NCI-H1930 (cell line): Measurements from ENCODE around the gene VMP1.

Experiments
- DNase-seq, 2 experiments: peaks; one replicate each; lab custom pipeline; 2025; lab: John Stamatoyannopoulos, UW

The VMP1 gene

DNA sequence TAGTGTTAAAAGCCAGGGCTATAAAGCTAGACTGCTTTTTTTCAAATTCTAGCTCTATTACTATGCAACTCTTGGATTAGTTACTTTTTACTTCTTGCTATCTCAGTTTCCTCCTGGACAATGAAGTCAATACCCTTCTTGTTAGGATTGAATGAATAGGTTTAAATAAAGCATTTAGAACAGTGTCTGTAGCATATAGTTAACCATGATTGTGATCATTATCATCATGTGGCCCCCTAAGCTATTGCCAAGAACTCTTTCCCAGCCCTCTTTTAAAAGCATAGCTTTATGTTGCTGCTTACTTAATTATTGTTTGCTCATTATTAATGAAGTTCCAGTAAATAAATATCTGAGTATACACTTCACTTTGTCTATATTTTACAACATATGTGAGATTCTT lies 4.5 kb downstream of the VMP1 start:
- no peak for DNase-seq

DNA sequence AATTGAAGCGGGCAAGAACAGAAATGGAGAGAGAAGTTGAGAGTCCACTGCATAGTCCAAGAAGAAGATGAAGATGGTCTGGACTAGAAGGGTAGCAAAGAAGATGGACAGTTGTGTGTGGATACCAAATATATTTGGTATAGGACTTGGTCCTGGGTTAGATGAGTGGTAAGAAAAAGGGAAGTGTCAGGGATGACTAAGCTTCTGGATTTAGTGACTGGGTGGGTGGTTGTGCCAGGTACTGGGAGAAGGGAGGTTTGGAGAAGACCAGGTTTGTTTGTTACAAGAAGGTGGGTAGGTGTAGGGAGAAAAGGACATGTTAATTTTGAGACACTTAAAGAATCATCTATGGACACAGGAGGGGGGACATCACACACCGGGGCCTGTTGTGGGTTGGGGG lies 5.4 kb downstream of the VMP1 start:
- no peak for DNase-seq

DNA sequence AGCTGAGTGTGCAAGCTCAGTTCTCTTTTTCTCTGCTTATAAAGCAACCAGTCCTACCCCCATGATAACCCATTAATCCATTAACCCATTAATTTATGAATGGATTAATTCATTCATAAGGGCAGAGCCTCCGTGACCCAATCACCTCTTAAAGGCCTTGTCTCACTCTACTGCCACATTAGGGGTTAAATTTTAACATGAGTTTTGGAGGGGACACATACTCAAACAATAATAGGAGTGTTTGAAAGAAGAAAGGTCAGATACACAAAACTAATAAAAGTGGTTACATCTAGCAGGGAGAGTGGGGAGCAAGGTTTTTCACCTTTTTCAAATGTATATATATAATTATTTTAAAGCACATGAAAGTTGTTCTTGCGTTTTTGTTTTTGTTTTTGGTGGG lies 6.8 kb downstream of the VMP1 start:
- DNase-seq, result no peak

DNA sequence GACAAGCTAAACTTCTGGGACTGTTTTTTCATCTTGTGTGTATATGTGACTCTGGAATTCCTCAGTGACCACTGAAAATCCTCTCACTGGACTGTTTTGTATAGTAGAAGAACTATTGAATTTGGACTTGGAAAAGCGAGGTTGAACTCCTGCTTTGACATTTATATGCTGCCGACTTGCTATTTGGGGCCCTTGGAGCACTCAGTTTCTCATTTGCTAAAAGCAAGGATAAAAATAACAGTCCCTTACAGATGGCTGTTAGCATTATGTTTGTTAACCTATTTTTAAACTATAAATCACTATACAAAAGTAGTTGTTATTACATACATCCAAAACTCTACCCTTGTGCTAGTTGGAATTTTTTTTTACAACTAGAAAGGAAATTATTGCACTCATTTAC lies 9.0 kb downstream of the VMP1 start:
- no peak for DNase-seq

DNA sequence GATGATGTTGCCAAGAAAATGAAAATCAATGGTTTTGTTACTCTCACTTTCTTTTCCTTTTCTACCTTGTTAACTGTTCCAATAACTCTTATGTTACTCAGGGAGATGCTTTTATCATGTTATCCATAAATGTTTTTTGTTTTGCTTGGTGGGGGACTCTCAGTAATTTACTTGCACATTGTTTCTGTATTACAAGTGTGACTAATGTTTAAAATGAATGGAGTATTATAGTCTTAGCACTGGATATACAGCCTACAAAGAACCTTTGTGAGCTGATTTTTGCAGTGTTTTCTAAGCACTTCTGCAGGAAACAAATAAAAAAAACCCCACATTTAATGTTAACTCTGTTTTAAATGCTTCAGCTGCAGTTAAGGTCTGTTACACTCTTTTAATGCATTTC lies 12.1 kb downstream of the VMP1 start:
- no peak for DNase-seq

DNA sequence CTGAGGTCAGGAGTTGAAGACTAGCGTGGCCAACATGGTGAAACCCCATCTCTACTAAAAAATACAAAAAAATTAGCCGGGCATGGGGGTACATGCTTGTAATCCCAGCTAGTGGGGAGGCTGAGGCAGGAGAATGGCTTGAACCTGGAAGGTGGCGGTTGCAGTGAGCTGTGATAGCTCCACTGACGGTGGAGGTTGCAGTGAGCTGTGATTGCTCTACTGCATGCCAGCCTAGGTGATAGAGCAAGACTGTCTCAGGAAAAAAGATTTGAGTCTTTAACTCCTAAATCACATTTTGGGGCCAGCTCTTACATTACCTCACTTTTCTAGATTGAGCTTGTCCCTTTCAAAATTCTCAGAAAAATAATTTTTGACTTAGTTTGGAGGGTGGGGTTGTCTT lies 15.2 kb downstream of the VMP1 start:
- no peak for DNase-seq

DNA sequence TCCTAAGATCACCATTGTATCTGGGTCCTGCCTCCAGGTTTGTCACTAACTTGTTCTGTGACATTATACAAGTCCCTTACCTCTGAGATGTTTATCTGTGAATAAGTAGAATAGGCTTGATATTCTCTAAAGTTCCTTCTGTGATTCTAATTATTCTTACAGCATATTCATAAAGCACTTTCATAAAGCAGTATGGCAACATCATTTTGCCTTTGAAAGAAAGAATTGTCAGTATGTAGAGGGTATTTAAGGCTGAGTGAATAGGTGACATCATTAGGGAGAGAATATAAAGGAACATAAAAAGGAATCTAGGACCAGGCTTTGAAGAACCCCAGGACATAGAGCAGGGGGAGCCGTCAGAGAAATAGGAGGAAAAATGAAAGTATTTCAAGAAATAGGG lies 15.6 kb downstream of the VMP1 start:
- DNase-seq, result no peak

DNA sequence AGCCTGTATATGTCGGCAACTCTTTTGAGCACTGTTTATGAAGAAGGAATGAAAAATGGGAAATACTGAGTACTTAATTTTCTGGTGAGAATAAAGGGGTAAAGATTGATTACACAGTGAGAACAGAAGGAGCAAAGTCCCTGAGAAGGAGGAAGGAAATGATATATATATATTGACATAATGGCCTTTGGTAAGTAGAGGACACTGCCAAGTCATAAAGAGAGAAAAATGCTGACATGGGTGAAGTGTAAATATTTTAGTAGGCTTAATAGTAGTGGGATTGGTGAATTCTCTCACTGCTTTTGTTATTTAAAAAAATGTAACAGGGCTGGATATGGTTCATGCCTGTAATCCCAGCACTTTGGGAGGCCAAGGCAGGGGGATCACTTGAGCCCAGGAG lies 16.2 kb downstream of the VMP1 start:
- no peak for DNase-seq

DNA sequence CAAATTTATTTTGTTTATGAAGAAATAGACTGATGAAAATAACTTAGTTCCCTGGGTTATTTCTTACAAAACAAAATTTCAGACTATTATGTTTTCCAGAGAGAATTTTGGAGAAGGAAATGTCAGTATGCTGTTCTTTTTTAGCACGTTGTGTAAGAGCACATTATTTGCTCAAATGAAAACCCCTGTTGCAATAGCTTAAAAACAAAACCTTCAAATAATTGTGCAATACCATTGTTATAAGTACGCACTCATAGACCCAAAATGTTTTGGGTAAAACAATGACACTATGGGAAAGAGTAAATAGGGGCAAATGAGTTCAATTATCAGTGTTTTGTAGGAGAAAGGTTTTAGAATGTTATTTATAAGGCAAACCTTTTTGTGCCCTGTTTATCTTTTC lies 18.2 kb downstream of the VMP1 start:
- no peak for DNase-seq

DNA sequence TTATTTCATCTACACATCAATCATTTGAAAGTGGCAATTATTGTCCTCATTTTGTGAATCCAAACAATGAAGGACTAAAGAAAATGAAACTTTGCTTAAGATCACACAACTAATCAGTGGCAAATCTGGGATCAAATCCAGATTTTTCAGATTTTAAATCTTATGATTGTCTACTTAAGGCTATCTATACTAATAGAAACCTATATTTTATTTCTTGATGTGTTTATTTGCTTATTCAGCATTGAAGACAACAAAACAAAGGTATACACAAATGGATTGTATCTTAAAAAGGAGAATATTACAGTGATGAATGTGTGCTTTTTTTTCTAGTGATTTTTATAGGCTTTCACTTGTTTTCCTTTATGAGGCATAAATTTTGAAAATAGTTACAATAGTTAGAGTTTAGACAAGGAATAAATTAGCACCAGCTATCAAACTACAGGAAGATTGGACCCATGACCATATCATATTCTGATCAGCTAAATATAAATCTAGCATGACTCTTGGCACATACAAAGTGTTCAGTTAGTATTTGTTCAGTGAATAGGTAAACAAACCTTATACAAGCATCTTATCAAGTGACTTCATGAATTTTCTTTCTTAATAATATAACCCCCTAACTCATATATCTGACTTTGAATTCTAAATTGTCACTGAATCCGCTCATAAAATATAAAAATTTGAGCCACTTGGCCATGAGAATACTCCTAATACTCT lies 20.5 kb downstream of the VMP1 start:
- DNase-seq, result no peak

DNA sequence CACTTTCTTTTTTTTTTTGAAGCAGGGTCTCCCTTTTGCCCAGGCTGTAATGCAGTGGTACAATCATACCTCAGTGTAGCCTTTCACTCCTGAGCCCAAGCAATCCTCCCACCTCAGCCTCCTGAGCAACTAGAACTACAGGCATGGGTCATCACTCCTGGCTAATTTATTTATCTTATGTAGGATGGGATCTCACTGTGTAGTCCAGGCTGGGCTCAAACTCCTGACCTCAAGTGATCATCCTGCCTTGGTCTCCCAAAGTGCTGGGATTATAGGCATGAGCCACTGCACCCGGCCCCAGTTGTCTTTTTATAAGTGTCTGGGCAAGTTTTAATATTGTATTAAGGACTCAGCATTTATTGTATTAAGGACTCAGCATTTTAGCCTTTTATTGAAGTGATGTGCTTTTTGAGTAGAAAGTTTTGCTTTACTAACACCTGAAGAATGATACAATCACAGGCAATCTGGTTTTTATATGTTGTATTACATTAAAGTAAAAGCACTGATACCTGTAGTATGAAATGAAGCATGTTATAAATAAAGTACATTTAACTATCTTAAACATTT lies 22.9 kb downstream of the VMP1 start:
- no peak for DNase-seq

DNA sequence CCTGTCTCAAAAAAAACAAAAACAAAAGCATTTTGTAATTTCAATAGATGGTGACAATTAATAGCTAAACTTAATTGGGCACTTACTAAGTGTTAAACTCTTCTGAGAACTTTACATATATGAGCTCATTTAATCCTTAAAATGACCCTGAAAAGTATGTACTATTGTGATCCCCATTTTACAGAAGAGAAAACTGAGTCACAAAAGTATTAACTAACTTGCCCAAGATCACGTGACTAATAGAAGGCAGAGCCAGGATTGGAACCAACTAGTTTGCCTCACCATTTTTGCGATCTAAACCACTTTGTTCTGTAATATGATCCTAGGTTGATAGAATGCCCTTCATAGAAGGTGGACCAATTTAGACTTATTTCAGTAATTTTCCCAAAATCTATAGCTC lies 26.2 kb downstream of the VMP1 start:
- DNase-seq, result no peak

DNA sequence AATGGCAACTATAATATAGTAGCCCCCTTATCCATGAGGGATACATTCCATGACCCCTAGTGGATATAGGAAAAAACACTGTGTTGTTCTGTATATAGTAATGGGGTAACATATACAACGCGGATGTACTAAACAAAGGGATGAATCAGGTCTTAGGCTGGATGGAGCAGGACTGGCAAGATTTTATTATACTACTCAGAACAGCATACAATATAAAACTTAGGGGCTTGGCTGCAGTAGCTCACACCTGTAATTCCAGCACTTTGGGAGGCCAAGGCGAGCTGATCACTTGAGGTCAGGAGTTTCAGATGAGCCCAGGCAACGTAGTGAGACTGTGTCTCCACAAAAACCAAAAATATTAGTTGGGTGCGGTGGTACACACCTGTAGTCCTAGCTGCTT lies 26.8 kb downstream of the VMP1 start:
- no peak for DNase-seq

DNA sequence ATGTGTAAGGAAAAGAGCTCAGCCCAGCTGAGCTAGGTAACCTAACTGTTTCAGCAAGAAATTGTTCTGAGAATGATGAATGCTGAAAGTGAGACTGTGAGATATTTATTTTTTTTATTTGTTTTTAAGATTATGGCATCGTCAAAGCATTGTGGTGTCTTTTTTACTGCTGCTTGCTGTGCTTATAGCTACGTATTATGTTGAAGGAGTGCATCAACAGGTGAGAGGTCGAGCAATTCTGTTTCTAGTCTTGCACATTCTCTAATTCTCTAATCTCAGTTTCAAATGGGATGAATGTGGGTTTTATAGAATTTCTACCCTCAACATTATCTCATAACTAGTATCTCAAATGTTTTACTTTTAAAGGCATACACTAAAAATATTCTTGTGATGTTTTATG lies 29.9 kb downstream of the VMP1 start:
- no peak for DNase-seq

DNA sequence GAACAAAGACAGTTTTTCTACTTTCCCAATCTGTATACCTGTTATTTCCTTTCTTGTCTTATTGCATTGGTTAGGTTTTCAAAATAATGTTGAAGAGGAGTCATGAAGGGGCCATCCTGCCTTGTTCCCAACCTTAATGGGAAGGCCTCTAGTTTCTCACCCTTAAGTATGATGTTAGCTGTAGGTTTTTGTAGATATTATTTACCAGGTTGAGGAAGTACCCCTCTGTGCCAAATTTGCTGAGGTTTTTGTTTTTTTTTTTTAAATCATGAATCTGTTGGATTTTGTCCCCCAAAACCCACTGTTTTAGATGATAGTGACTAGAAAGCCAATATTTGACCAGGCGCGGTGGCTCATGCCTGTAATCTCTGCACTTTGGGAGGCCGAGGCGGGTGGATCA lies 36.4 kb downstream of the VMP1 start:
- DNase-seq, result no peak

DNA sequence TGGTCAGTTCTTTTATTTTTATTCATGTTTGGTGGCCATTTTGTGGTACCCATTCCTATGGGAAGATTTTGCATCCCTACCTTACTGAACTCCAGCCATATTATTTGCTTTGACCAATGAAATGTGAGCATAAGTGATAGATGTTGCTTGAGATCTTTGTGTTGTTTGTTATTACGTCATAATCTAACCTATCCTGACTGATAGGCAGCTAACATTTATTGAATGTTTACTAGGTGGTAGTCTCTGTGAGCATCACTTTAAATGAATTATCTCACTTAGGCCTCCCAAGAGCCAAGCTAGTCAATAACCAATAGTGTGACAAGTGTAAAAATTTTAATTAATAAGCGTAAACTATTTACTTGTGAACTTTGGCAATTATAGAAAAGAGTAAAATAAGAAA lies 37.6 kb downstream of the VMP1 start:
- DNase-seq, result no peak

DNA sequence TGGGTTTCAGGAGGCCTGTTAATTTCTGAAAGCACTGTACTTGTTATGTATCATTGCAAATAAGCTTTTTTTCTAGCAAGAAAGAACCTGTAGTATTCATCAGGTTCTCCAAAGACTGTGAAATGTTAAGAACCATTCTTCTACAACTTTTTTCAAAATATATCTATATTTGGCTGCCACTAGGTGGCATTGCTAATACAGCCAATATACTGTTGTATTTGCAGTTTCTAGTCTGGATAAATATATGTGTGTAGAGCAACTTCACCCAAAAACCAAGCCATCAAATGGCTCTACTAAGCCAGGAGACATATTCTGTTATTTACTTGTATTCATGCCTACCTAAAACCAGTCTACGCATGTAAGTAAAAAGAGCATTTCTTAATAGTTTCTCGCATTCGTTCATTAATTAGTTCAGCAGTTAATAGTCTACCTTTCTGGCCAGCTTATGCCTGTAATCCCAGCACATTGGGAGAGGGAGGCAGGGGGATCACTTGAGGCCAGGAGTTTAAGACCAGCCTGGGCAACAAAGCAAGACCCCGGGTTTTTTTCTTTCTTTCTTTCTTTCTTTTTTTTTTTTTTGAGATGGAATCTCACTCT lies 39.5 kb downstream of the VMP1 start:
- no peak for DNase-seq

DNA sequence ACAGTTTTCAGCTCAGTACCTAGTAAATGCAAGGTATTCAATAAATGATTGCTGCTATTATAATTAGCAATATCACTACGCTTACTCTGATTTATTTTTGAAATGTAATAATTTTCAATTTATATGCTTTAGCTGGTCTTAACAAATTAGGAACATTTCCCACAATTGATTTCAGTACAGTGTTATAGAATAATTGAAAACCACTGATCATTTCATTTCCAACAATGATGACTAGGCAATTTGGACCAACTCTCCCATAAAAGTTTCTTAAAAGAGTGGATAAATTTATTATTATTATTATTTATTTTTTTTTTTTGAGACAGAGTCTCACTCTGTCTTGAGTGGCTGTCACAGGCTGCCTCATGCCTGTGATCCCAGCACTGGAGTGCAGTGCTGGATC lies 41.1 kb downstream of the VMP1 start:
- DNase-seq, result no peak

DNA sequence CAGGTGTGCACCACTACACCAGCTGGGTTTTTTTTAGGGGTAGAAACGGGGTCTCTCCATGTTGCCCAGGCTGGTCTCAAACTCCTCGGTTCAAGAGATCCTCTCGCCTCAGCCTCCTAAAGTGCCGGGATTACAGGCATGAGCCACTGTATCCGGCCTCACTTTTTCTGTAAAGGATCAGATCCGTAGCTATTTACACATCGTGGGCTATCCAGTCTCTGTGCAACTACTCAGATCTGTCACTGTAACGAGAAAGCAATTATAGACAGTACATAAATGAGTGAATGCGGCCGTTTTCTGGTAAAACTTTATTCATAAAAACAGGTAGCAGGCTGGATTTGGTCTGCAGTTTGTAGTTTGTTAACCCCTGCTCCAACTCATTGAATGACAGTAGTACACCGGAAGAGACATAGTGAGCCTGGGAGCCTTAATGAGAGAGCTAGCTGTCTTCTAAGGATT lies 44.5 kb downstream of the VMP1 start:
- DNase-seq, result no peak

DNA sequence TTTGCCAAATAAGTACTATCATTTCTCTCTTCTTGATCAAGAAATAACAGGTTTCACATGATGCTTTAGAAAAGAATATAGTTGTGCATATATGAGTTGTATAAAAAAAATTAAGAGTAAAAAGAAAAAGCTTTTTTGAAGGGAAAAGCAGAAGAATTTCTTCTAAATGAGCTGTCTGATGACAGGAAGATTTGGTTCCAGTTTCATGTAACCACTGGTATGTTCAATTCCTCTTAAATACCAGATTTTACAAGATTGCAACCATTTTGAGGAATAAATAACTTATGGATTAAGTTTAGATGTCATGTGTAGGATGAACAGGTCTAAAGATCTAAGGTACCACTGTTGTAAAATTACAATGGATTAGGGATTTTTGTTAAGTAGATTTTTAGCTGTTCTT lies 45.0 kb downstream of the VMP1 start:
- no peak for DNase-seq

DNA sequence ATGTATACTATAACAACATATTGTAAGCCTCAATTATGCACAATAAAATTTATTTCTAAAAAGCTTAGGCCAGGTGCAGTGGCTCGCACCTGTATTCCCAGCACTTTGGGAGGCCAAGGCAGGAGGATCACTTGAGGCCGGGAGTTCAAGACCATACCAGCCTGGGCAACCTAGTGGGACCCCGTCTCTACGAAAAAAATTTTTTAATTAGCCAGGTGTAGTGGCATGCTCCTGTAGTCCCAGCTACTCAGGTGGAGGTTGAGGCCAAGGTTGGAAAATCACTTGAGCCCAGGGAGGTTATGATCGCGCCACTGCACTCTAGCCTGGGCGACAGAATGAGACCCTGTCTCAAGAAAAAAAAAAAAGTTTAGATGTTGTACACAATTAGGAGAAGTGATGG lies 45.5 kb downstream of the VMP1 start:
- no peak for DNase-seq

DNA sequence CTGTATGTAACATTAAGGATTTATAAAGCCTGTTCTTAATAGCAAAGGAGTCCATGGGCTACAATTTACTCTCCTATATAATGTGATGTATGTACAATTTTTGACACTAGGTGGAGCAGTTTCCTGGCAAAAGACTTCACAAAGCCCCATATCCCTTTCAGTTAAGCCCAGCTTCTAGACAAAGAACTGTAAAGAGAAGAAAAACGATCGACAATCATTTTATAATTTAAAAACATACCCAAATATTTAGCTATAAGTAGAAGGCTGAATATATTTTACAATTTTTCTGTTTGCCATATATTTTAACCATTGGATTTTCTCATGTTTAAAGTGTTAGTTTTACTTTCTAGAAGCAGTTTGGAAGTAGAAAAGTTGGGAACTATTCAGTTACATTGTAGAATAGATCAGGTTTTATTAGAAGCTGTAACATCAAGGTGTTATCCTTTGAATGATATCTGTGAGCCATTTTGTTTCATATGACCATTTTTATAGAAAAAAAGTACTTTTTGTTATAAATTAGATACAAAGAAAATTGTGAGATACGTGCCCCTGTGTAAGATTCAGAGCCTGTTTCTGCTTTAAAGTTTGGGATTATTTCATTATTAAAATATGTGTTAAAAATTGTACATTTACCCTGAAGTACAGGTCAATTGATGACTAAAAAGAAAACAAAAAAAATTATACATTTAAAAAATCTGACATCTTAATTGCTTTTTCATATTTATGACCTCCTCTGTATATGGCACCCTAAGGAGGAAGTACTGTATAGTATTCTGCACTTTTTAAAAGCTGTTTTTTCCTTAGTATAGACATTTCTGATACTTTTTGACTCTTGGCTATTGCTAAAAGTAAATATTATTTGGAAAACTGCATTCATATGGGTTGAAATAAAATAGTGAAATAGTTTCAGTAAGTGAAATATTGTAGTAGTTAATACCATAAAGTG lies 46.3 kb downstream of the VMP1 start:
- peak; percentile 66 to 79 for DNase-seq

DNA sequence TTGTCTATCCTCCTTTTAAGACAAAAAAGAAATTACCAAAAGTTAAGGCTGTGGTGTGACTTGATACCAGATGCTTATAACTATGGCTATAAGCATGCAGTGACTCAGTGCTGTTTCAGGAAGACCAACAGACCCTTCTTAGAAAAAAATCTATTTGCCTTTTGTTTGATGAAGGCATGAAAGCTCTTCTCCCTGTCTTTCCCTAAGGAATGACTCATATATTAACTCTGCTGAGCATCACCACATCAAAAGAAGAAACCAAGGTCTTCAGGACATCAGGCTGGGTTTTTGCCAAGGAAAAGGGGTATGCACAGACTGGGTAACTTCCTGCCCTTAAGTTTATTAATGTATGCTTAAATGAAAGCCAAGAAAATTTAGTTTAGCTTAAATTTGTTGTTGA lies 47.1 kb downstream of the VMP1 start:
- DNase-seq, result no peak
